Stimulated activated CD8-positive, alpha-beta memory T cell treated with anti-CD3 and anti-CD28 coated beads, Interleukin-4, amount 100 ng/mL, for 24 hours (primary cell): ENCODE data around the gene CHAT.
"Not testable (repeated sequence)": the region's sequence is repeated elsewhere in the genome, so short reads cannot be mapped to it uniquely, and the experiment has no call there.

Source experiments
- DNase-seq: peaks from one replicate; pipeline ENCODE4 v3.0.0-alpha.2; 2020; ENCODE audit warnings: low read depth

The CHAT gene

DNA sequence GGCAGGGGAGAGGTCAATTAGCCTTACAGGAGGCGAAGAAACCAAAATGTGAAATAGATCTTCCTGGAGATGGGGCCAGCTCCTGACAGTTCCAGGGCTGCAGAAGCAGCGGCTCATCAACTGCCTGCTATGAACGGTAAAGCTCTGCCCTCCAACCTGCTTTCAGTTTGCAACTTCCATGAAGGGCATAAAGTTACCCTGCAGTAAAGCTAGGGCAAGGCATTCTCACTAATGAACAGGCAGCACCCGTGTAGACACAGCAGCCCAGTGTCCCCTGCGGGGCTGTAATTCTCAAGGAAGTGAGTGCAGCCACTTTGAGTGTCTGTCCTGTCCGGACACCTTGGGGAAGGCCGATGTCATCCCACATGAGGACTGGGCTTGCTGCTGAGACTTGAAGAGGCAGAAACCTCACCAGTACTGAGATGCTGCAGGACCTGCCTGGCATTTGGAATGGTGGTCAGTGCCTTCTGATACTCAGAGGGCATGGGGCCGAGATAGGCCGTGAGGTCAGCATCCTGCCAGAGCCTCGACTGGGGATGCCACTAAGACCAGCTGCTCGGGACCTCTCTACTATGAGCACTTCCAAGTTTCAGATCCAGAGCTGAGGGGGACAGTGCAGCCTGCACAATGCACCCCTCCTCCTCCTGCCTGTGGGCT, 39.6 kb downstream of the CHAT start:
- no peak for DNase-seq

DNA sequence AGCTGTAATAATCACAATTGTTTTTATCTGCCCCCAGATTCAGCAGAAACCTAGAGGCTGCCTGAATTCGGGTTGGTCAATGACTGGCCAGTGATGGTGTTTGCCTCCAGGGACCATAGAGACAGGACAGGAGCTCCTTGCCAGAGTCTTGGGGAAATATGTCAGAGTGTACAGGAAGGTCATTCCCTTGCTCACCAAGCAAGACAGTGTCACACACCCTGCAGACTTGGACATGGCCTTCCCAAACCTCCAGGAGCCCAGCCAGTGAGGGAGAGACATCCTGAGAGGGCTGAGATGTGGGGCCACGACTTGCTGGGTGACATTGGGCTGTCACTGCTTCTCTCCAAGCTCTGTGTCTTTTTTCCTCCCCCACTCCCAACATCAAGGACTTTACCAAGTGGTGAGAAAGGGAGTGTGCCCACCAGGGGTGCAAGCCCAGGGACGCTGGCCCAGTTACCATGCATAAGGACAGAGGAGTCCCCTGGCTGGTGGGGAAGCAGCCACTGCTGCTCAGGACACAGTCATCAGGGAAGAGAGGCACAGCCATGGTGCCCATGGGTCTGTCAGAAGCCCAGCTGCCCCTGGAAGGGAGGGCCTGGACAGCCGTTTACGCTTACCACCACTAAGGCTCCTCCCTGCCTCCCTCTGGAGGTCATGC, 40.3 kb downstream of the CHAT start:
- no peak for DNase-seq

DNA sequence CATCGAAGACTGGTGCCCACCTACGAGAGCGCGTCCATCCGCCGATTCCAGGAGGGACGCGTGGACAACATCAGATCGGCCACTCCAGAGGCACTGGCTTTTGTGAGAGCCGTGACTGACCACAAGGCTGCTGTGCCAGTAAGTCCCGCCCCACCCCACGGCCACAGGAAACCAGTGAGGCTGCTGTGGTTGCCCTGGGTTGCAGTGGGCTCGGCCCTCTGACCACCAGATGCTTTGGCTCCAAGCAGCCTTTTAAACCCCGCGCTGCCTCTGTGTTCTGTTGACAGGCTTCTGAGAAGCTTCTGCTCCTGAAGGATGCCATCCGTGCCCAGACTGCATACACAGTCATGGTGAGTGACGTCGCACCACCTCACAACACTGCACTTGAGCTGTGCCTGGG, 41.3 kb downstream of the CHAT start:
- DNase-seq = no peak

- DNase-seq = no peak
Observed at GRCh38 chr10:49656845-49657493, 43.1 kb downstream of the CHAT start.

GRCh38 chr10:49657606-49658005, 43.8 kb downstream of the CHAT start:
- DNase-seq = no peak

DNA sequence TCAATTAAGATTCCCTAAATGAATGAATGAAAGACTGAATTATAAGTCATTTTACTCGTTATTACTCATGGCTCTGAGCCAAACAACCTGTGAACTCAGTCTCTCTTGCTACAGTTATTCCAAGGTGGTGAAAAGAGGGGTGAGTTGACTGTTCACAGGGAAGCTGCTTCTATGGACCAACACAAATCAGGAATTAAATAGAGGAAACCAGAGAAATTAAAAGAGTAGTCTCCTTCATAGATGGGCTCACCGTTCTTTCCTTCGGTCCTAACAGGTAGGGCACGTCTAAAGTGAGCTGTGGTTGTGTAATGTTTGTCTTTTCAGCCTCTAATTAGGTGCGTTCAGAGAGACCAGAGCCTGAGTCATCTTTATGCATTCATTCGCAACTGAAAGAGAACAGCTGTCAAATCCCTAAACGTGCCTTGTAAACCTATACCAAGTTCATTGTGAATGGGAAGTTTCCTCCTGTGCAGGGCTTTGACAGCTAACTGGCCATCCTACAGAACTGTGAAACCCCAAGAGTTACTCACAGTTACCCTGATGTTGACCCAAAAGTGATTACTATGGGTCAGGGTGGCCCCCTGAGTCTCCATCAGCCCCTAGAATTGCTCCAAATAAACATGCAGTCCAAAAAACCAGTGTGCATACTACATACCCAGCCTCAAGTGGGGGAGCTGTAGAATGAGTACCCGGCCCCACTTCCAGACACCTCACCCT, 47.5 kb downstream of the CHAT start:
- no peak for DNase-seq

DNA sequence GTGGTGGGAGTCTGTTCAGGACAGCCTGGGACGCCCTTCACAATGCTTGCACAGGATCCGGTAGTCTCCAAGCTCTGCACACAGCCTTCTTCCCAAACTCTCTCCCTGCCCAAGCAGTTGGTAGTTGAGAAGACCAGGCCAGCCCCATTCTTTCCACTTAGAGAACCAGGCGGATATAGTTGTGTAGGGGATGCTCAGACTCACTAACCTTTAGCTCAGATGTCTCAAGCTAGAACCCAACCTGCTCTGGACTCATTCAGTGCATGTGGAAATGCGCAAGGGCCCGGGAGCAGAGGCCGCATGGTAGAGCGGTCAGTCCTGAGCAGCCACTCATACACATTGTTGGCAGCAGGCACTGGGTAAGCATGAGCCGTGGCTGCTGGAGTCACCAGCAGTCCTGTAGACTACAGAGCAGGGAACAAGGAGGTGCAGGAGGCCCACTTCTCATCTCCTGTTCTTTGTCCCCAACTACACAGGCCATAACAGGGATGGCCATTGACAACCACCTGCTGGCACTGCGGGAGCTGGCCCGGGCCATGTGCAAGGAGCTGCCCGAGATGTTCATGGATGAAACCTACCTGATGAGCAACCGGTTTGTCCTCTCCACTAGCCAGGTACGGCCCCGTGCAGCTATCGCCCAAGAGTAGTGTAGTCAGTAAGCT, 48.5 kb downstream of the CHAT start:
- DNase-seq = no peak

GRCh38 chr10:49663596-49663995, 49.8 kb downstream of the CHAT start:
- no peak for DNase-seq

GRCh38 chr10:49664006-49664841, 50.4 kb downstream of the CHAT start:
- no peak for DNase-seq

- no peak for DNase-seq
Observed at GRCh38 chr10:49664842-49665355, 51.1 kb downstream of the CHAT start.

GRCh38 chr10:49666054-49666615, 52.3 kb downstream of the CHAT start:
- no peak for DNase-seq

DNA sequence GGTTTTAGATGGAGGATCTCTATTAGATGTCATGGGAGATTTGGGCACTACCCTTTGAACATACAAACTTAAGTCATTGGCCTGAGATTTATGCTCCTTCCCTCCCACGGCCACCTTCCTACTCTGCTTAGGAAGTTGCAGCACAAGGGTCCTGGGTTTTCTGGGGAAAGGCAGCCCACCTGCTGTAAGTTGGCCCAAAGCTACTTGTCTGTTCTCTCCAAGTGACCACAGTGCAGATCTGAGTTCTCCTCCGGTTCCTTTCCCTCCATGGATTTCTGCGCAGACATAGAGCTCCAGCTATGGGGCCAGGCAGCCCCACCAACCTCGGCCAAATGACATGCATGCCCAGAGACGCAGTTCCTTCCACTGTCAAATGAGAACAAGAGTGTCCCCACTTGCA, 52.8 kb downstream of the CHAT start:
- no peak for DNase-seq

- no peak for DNase-seq
Observed at GRCh38 chr10:49667991-49668390, 54.2 kb downstream of the CHAT start.

DNA sequence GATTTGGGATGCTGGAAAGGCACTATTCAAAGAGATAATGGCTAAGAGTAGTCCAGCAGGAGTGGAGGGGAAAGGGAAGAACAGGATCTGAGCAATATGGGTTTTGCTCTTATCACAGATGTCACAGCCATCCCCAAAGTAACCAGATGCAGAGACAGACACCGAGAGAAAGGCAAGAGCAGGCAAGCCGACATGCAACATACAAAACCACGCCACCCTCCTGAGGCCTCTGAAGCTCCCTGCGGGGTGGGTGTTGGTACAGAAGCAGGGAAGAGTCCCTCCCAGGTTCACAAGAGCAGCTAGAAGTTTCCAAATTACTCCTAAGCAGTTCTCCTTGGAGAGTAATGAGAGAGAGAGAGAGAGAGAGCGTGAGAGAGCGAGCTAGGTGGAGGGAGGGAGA, 54.8 kb downstream of the CHAT start:
- no peak for DNase-seq

GRCh38 chr10:49678827-49679479, 65.1 kb downstream of the CHAT start:
- DNase-seq = no peak

GRCh38 chr10:49679480-49679893, 65.7 kb downstream of the CHAT start, which contains the start of gene C10orf53:
Gene C10orf53 (plus strand): TSS chr10:49679651. CDS start chr10:49679698, 47 bp downstream.
- peak; percentile 1 for DNase-seq

DNA sequence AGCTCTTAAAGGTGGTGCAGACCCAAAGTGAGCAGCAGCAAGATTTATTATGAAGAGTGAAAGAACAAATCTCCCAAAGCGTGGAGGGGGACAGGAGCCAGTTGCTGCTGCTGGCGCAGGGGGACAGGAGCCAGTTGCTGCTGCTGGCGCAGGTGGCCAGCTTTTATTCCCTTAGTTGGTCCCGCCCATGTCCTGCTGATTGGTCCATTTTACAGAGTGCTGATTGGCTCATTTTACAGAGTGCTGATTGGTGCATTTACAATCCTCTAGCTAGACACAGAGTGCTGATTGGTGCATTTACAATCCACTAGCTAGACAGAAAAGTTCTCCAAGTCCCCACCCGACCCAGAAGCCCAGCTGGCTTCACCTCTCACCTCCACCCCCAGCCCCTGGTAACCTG, 68.6 kb downstream of the CHAT start:
- DNase-seq = not testable (repeated sequence)

DNA sequence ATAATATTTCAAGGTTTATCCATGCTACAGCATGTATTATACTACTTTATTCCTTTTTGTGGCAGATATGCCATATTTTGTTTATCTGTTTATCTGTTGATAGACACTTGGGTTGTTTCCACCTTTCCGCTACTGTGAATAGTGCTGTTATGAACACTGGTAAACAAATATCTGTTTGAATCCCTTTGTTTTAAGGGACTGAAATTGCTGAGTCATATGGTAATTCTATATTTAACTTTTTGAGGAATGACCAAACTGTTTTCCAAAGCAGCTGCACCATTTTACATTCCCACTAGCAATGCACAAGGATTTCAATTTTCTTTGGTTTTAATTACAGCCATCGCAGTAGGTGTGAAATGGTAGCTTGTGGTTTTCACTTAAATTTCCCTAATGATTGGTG, 69.0 kb downstream of the CHAT start:
- DNase-seq = no peak

DNA sequence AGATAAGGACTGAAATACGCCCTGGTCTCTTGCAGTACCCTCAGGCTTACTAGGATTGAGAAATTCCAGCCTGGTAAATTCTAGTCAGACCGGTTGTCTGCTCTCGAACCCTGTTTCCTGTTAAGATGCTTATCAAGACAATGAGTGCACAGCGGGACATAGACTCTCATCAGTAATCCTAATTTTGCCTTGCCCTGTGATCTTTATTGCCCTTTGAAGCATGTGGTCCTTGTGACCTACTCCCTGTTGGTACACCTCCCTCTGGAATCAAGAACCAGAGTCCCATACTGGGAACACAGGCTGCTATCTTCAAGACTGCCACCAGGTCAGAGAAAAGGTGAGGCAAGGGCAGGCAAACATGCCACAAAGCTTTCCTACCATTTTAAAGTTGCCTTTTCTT, 72.8 kb downstream of the CHAT start:
- DNase-seq = no peak

DNA sequence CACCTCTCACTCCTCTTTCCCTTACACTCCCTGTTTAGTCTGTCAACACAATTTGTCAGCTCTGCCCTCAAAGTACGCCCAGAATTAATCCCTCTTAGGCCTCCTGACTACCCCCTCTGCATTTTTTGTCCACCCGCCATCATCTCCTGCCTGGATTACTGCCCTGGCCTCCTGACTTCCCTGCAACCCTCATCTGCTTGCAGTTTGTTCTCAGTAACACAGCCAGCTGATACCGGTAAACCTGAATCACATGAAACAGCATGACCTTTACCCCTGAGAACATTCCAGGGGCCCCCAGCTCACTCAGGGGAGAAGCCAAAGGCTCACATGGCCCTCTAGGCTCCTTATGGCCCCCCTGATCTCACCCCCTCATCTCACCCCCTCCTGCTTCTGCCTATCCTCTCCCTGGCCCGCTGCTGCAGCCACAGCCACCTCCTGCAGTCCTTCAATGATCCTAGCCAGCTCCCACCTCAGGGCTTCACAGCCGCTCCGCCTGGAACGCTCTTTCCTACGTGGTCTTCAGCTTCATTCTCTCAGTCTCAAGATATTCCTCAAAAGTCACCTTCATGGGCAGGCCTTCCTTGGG, 74.5 kb downstream of the CHAT start:
- DNase-seq = no peak
